ENCODE data around the gene CUX1. TPM values are rescaled to one million over a fixed set of nuclear protein-coding genes. Genes with fewer than 3 reads are reported as not detected.
A peak's percentile ranks its signal among the peaks of the same experiment; 100 is the strongest.

Gene CUX1
- total RNA-seq, 1 donor from 2014 or later: 118 TPM

GRCh38 chr7:101803203-101804087, 14.0 kb upstream of the CUX1 start:
- no peaks in the 10 kb centered on the region for H3K36me3 Mint-ChIP-seq (ENCODE audit: low read depth)
- H3K27ac Mint-ChIP-seq (ENCODE audit: unreplicated experiment): no peak overlapping the region
- H3K9me3 Mint-ChIP-seq (ENCODE audit: low read depth): no peaks in the 10 kb centered on the region
- peak overlapping the region; percentile 17 for H3K4me3 Mint-ChIP-seq (ENCODE audit: unreplicated experiment)
- TF ChIP-seq, protein P1, sequence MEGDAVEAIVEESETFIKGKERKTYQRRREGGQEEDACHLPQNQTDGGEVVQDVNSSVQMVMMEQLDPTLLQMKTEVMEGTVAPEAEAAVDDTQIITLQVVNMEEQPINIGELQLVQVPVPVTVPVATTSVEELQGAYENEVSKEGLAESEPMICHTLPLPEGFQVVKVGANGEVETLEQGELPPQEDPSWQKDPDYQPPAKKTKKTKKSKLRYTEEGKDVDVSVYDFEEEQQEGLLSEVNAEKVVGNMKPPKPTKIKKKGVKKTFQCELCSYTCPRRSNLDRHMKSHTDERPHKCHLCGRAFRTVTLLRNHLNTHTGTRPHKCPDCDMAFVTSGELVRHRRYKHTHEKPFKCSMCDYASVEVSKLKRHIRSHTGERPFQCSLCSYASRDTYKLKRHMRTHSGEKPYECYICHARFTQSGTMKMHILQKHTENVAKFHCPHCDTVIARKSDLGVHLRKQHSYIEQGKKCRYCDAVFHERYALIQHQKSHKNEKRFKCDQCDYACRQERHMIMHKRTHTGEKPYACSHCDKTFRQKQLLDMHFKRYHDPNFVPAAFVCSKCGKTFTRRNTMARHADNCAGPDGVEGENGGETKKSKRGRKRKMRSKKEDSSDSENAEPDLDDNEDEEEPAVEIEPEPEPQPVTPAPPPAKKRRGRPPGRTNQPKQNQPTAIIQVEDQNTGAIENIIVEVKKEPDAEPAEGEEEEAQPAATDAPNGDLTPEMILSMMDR (IDR thresholded peaks at IDR 0.05): no peak
- DNase-seq (ENCODE audit: low spot score): no peak
- peaks cover 47% of the 10 kb centered on the region for H3K27me3 Mint-ChIP-seq (ENCODE audit: low read depth)
- H3K4me1 Mint-ChIP-seq (ENCODE audit: low read depth): peaks cover 8% of the 10 kb centered on the region

- no peak overlapping the region for H3K27ac Mint-ChIP-seq (ENCODE audit: unreplicated experiment)
- TF ChIP-seq, protein P1 (IDR thresholded peaks at IDR 0.05): no peak
Observed at GRCh38 chr7:101804088-101804963, 13.1 kb upstream of the CUX1 start.

DNA sequence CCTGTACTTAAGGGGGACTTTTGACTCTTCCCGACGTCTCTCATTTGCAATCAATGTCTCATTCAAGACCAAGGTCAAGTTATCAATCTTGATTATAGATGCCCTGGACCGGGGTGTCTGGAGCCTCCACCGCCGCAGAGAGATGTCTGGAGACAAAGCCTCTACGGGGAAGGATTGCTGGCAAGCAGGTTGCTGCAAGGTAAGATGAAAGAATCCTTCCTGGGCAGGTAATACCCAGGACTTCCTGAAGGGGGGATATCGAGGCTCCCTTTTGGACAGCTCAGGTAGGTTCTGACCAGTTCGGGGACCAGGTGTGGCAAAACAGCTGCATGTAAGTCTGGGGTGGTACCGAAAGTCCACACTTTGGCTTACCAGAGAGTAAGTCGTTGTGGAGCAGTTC, 12.5 kb upstream of the CUX1 start:
- H3K27me3 Mint-ChIP-seq (ENCODE audit: low read depth): peaks cover 39% of the 10 kb centered on the region
- H3K36me3 Mint-ChIP-seq (ENCODE audit: low read depth): no peaks in the 10 kb centered on the region
- H3K27ac Mint-ChIP-seq (ENCODE audit: unreplicated experiment): no peak overlapping the region
- no peak for DNase-seq (ENCODE audit: low spot score)
- TF ChIP-seq, protein P1 (IDR thresholded peaks at IDR 0.05): peak; percentile 26
- H3K4me3 Mint-ChIP-seq (ENCODE audit: unreplicated experiment): no peak overlapping the region
- peaks cover 10% of the 10 kb centered on the region for H3K4me1 Mint-ChIP-seq (ENCODE audit: low read depth)
- H3K9me3 Mint-ChIP-seq (ENCODE audit: low read depth): no peaks in the 10 kb centered on the region

More at GRCh38 chr7:101804088-101804963, 13.1 kb upstream of the CUX1 start:
- Mint-ChIP-seq H3K4me3 (ENCODE audit: unreplicated experiment) (peak overlapping the region; percentile 17), H3K4me1 (ENCODE audit: low read depth) (peaks cover 8% of the 10 kb centered on the region), H3K27me3 (ENCODE audit: low read depth) (peaks cover 46% of the 10 kb centered on the region), H3K9me3 (ENCODE audit: low read depth) (no peaks in the 10 kb centered on the region), H3K36me3 (ENCODE audit: low read depth) (no peaks in the 10 kb centered on the region)
- no peak for DNase-seq (ENCODE audit: low spot score)

DNA sequence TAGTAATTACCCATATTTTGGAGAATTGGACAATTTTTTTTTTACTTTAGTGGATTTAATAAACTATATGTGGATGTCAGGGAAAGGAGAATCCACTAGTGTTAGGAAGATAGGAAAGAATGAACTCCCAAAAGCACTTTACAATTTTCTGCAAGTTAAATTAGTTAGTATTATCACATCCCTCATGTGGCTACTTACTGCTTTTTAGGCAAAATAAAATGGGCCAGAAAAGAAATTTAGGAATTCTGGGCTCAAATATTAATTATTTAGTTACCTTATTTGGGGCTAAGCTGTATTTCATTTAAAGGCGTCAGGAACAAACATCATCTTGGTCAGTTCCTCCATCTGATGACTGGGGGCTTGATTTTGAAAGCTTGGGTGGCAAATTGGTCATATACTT, 4.8 kb upstream of the CUX1 start:
- Mint-ChIP-seq H3K9me3 (ENCODE audit: low read depth) (no peaks in the 10 kb centered on the region), H3K4me3 (ENCODE audit: unreplicated experiment) (no peak overlapping the region), H3K27me3 (ENCODE audit: low read depth) (peaks cover 3% of the 10 kb centered on the region), H3K4me1 (ENCODE audit: low read depth) (peaks cover 16% of the 10 kb centered on the region), H3K27ac (ENCODE audit: unreplicated experiment) (no peak overlapping the region), H3K36me3 (ENCODE audit: low read depth) (no peaks in the 10 kb centered on the region)
- TF ChIP-seq, protein P1 (IDR thresholded peaks at IDR 0.05): no peak
- DNase-seq (ENCODE audit: low spot score): no peak

GRCh38 chr7:101813402-101814019, 3.9 kb upstream of the CUX1 start:
- Mint-ChIP-seq H3K36me3 (ENCODE audit: low read depth) (no peaks in the 10 kb centered on the region), H3K4me1 (ENCODE audit: low read depth) (peaks cover 25% of the 10 kb centered on the region), H3K27ac (ENCODE audit: unreplicated experiment) (no peak overlapping the region), H3K27me3 (ENCODE audit: low read depth) (peaks cover 3% of the 10 kb centered on the region), H3K4me3 (ENCODE audit: unreplicated experiment) (peak overlapping the region; percentile 81), H3K9me3 (ENCODE audit: low read depth) (no peaks in the 10 kb centered on the region)
- TF ChIP-seq, protein P1 (IDR thresholded peaks at IDR 0.05): no peak
- no peak for DNase-seq (ENCODE audit: low spot score)
